HepG2 (cell line): Measurements from ENCODE around the gene JAG1. TPM values are rescaled to one million over a fixed set of nuclear protein-coding genes. Genes with fewer than 3 reads are reported as not detected.

ENCODE experiments used
- ATAD3A ChIP-seq: sonication (generic); formaldehyde crosslinking; IDR thresholded peaks from 2 replicates; pipeline ENCODE4 v1.4.0; 2020; ENCODE audit warnings: missing genetic modification reagents
- ATF6 ChIP-seq: sonication (generic); formaldehyde crosslinking; conservative IDR thresholded peaks from 2 replicates; pipeline ENCODE4 v1.4.0; 2020; ENCODE audit warnings: missing genetic modification reagents
- DDIT3 ChIP-seq: sonication (generic); formaldehyde crosslinking; IDR thresholded peaks from 2 replicates; pipeline ENCODE4 v1.4.0; 2020; ENCODE audit warnings: mild to moderate bottlenecking, missing genetic modification reagents
- EZH2 ChIP-seq: conservative IDR thresholded peaks from 2 replicates; pipeline ENCODE4 v1.6.1; 2012; ENCODE audit warnings: mild to moderate bottlenecking, low read depth, low read length, moderate library complexity
- SMYD3 ChIP-seq: sonication (generic); formaldehyde crosslinking; IDR thresholded peaks from 2 replicates; pipeline ENCODE4 v1.8.1; 2023; ENCODE audit warnings: mild to moderate bottlenecking, missing genetic modification reagents
- SSRP1 ChIP-seq: IDR thresholded peaks from 2 replicates; pipeline ENCODE4 v1.6.1; 2016; ENCODE audit warnings: control low read depth
- TFDP1 ChIP-seq: IDR thresholded peaks from 2 replicates; pipeline ENCODE4 v1.6.1; 2016; ENCODE audit warnings: missing compliant biosample characterization, missing genetic modification reagents, borderline replicate concordance
- TIGD3 ChIP-seq: sonication (generic); formaldehyde crosslinking; IDR thresholded peaks from 2 replicates; pipeline ENCODE4 v1.5.1; 2020; ENCODE audit warnings: mild to moderate bottlenecking, missing genetic modification reagents, borderline replicate concordance
- WIZ ChIP-seq: sonication (generic); formaldehyde crosslinking; IDR thresholded peaks from 2 replicates; pipeline ENCODE4 v1.5.1; 2020; ENCODE audit warnings: mild to moderate bottlenecking, missing genetic modification reagents
- ZNF431 ChIP-seq: sonication (generic); formaldehyde crosslinking; IDR thresholded peaks from 2 replicates; pipeline ENCODE4 v1.9.0; 2022; ENCODE audit warnings: missing genetic modification reagents, low read depth, mild to moderate bottlenecking, borderline replicate concordance
- ZNF646 ChIP-seq: sonication (generic); formaldehyde crosslinking; IDR thresholded peaks from 2 replicates; pipeline ENCODE4 v1.9.0; 2021; ENCODE audit warnings: mild to moderate bottlenecking, missing genetic modification reagents
- ZNF7 ChIP-seq: IDR thresholded peaks from 2 replicates; pipeline ENCODE4 v1.6.1; 2016; ENCODE audit warnings: missing biosample characterization, missing genetic modification reagents
- polyA plus RNA-seq, 8 experiments: library from polyadenylated mRNA; depleted of rRNA in 3 of 8; stranded (reverse) in 7 of 8; unstranded in 1 of 8; fragments of >200 nt; fragmentation: Illumina TruSeq in 4 of 8; extraction: Trizol in 4 of 8; gene quantifications; 2 replicates each; pipeline versions ENCODE4 v1.2.1 to v1.2.3, GENCODE V29; 2011 to 2016; ENCODE audit warnings: low read depth in 4 of 8, missing spikeins in 1 of 8, mixed read lengths in 1 of 8; ENCODE audit not compliant: insufficient read depth in 1 of 8
- total RNA-seq, 5 experiments: library from RNA; depleted of rRNA; stranded (reverse); fragments of >200 nt; fragmentation: Illumina TruSeq; extraction: Trizol; gene quantifications; 2 replicates each; pipeline ENCODE4 v1.2.3, GENCODE V29; 2016; ENCODE audit warnings: low read depth in 1 of 5

Gene JAG1
- total and polyA plus RNA-seq, 2 of the 13 experiments (the other 11 are each of a cell fraction or from before 2014, with no cell fraction given): 47.1 to 56.3 TPM

GRCh38 chr20:10673842-10674683 is at the start of gene JAG1 (continued):
- no peak for TF ChIP-seq ZNF646 (CRISPR knock-in tag)
- TF ChIP-seq DDIT3 (CRISPR knock-in tag): no peak
- no peak for TF ChIP-seq EZH2
- TF ChIP-seq ATAD3A (CRISPR knock-in tag): 0 out of 2 replicates have a peak, but pooled peaks have one; percentile 14
- TF ChIP-seq ZNF431 (CRISPR knock-in tag): peak; percentile 63; the same call in 1 of the 2 replicates
- peak; percentile 67 for TF ChIP-seq SMYD3 (CRISPR knock-in tag)
- TF ChIP-seq TFDP1 (CRISPR knock-in tag): peak; percentile 81; the same call in 1 of the 2 replicates
- TF ChIP-seq WIZ (CRISPR knock-in tag): no peak
- TF ChIP-seq SSRP1 (CRISPR knock-in tag): no peak
- TF ChIP-seq ATF6: no peak; the same call in 1 of the 2 replicates
- TF ChIP-seq TIGD3: no peak
- TF ChIP-seq ZNF7 (CRISPR knock-in tag): no peak
